ENCODE results near the gene HEXA.

- TF ChIP-seq EZH2 (IDR thresholded peaks at IDR 0.05): no peak
- no peak for TF ChIP-seq POLR2AphosphoS5 (IDR thresholded peaks at IDR 0.05; ENCODE audit: borderline replicate concordance, low read depth, low read length)
- no peak for TF ChIP-seq FOXP2 (optimal IDR thresholded peaks at IDR 0.05; ENCODE audit: control extremely low read depth, extremely low read length, insufficient read depth)
Observed at GRCh38 chr15:72307026-72307425, 68.8 kb downstream of the HEXA start.

Data from SK-N-MC (cell line).